H9 (cell line): ENCODE data around the gene ZNF783. TPM values are rescaled to one million over a fixed set of nuclear protein-coding genes. Genes with fewer than 3 reads are reported as not detected.

Experiments
- DNase-seq: peaks from one replicate; pipeline ENCODE4 v3.0.0-alpha.2; 2017
- H2AFZ ChIP-seq: one replicate; pipeline ENCODE4 v1.6.1; 2013; ENCODE audit warnings: mild to moderate bottlenecking, low read length, control low read depth, moderate library complexity
- H2AK5ac ChIP-seq: 2 replicates; pipeline ENCODE4 v1.6.1; 2013; ENCODE audit warnings: low read length, control low read depth, mixed read lengths; ENCODE audit not compliant: insufficient read length
- H2BK120ac ChIP-seq: one replicate; pipeline ENCODE4 v1.6.1; 2013; ENCODE audit warnings: low read depth, mild to moderate bottlenecking, low read length, control low read depth, inconsistent platforms; ENCODE audit not compliant: poor library complexity, severe bottlenecking
- H2BK12ac ChIP-seq: 2 replicates; pipeline ENCODE4 v1.6.1; 2013; ENCODE audit warnings: low read length, control low read depth, mixed read lengths, low read depth; ENCODE audit not compliant: insufficient read length
- H2BK15ac ChIP-seq: 2 replicates; pipeline ENCODE4 v1.6.1; 2013; ENCODE audit warnings: low read depth, low read length, control low read depth
- H2BK20ac ChIP-seq: one replicate; pipeline ENCODE4 v1.6.1; 2013; ENCODE audit warnings: low read depth, mild to moderate bottlenecking, low read length, control low read depth, inconsistent platforms; ENCODE audit not compliant: poor library complexity, severe bottlenecking
- H2BK5ac ChIP-seq: 2 replicates; pipeline ENCODE4 v1.6.1; 2013; ENCODE audit warnings: low read length, control low read depth, mixed read lengths; ENCODE audit not compliant: insufficient read length
- H3K14ac ChIP-seq: 2 replicates; pipeline ENCODE4 v1.6.1; 2013; ENCODE audit warnings: low read length, control low read depth; ENCODE audit not compliant: insufficient read depth
- H3K18ac ChIP-seq: 2 replicates; pipeline ENCODE4 v1.6.1; 2013; ENCODE audit warnings: low read depth, mild to moderate bottlenecking, mixed read lengths, low read length, control low read depth; ENCODE audit not compliant: insufficient read length
- H3K23ac ChIP-seq: 2 replicates; pipeline ENCODE4 v1.6.1; 2013; ENCODE audit warnings: low read length, control low read depth, mixed read lengths, low read depth; ENCODE audit not compliant: insufficient read length
- H3K23me2 ChIP-seq: 2 replicates; pipeline ENCODE4 v1.6.1; 2013; ENCODE audit warnings: low read depth, mild to moderate bottlenecking, mixed read lengths, low read length, control low read depth; ENCODE audit not compliant: insufficient read length, poor library complexity, severe bottlenecking
- H3K27ac ChIP-seq: 2 replicates; pipeline ENCODE4 v1.5.1; 2013; ENCODE audit warnings: low read length, control low read depth, mixed read lengths, low read depth; ENCODE audit not compliant: insufficient read length
- H3K27me3 ChIP-seq: 2 replicates; pipeline ENCODE4 v1.6.1; 2013; ENCODE audit warnings: low read length, control low read depth, inconsistent platforms; ENCODE audit not compliant: insufficient read depth
- H3K4ac ChIP-seq: 2 replicates; pipeline ENCODE4 v1.6.1; 2013; ENCODE audit warnings: low read depth, mild to moderate bottlenecking, control low read depth, inconsistent platforms, low read length, moderate library complexity
- H3K4me1 ChIP-seq: 2 replicates; pipeline ENCODE4 v1.6.1; 2013; ENCODE audit warnings: low read length, control low read depth, inconsistent platforms; ENCODE audit not compliant: insufficient read depth
- H3K4me2 ChIP-seq: 2 replicates; pipeline ENCODE4 v1.6.1; 2013; ENCODE audit warnings: low read length, control low read depth, mixed read lengths; ENCODE audit not compliant: insufficient read length, insufficient read depth
- H3K56ac ChIP-seq: 2 replicates; pipeline ENCODE4 v1.6.1; 2013; ENCODE audit warnings: low read depth, mild to moderate bottlenecking, mixed read lengths, low read length, control low read depth; ENCODE audit not compliant: insufficient read length
- H3K79me1 ChIP-seq: 2 replicates; pipeline ENCODE4 v1.6.1; 2013; ENCODE audit warnings: low read depth, mild to moderate bottlenecking, moderate library complexity, low read length, control low read depth, inconsistent platforms; ENCODE audit not compliant: insufficient read depth, poor library complexity, severe bottlenecking
- H3K79me2 ChIP-seq: 2 replicates; pipeline ENCODE4 v1.6.1; 2013; ENCODE audit warnings: low read length, control low read depth, inconsistent platforms; ENCODE audit not compliant: insufficient read depth
- H3K9ac ChIP-seq: 2 replicates; pipeline ENCODE4 v1.6.1; 2013; ENCODE audit warnings: low read length, control low read depth, mixed read lengths; ENCODE audit not compliant: insufficient read length; ENCODE audit errors: extremely low read depth
- H3K9me3 ChIP-seq: one replicate; pipeline ENCODE4 v1.6.1; 2013; ENCODE audit warnings: low read depth, low read length, inconsistent platforms; ENCODE audit not compliant: control insufficient read depth
- H3T11ph ChIP-seq: one replicate; pipeline ENCODE4 v1.6.1; 2013; ENCODE audit warnings: mild to moderate bottlenecking, low read length, control low read depth, inconsistent platforms
- H4K20me1 ChIP-seq: one replicate; pipeline ENCODE4 v1.6.1; 2013; ENCODE audit not compliant: control insufficient read depth, insufficient read length, insufficient read depth
- H4K5ac ChIP-seq: 2 replicates; pipeline ENCODE4 v1.6.1; 2013; ENCODE audit warnings: low read depth, mild to moderate bottlenecking, mixed read lengths, low read length, control low read depth; ENCODE audit not compliant: insufficient read length
- H4K8ac ChIP-seq: replicated peaks from 2 replicates; pipeline ENCODE4 v1.6.1; 2013; ENCODE audit warnings: low read length, control low read depth, mixed read lengths, low read depth; ENCODE audit not compliant: insufficient read length
- H4K91ac ChIP-seq: 2 replicates; pipeline ENCODE4 v1.6.1; 2013; ENCODE audit warnings: low read depth, mild to moderate bottlenecking, moderate library complexity, mixed read lengths, low read length, control low read depth; ENCODE audit not compliant: insufficient read length
- H3K27ac Mint-ChIP-seq, 3 experiments: 2 replicates in 2 of 3; 3 replicates in 1 of 3; pipeline ENCODE4 v1.8.0; 2020 to 2021; ENCODE audit warnings: mixed read lengths in 3 of 3, mild to moderate bottlenecking in 1 of 3, moderate library complexity in 1 of 3
- H3K27me3 Mint-ChIP-seq: 2 replicates; pipeline ENCODE4 v1.8.0; 2021; ENCODE audit warnings: low read depth, mild to moderate bottlenecking, moderate library complexity, mixed read lengths
- H3K36me3 Mint-ChIP-seq, 3 experiments: 2 replicates in 2 of 3; 3 replicates in 1 of 3; pipeline ENCODE4 v1.8.0; 2020 to 2021; ENCODE audit warnings: low read depth in 3 of 3, mixed read lengths in 3 of 3; ENCODE audit not compliant: insufficient read depth in 1 of 3
- H3K4me1 Mint-ChIP-seq, 2 experiments: 2 replicates each; pipeline ENCODE4 v1.8.0; 2020; ENCODE audit warnings: mixed read lengths in 2 of 2
- H3K4me3 Mint-ChIP-seq, 2 experiments: 2 replicates in 1 of 2; 3 replicates in 1 of 2; pipeline ENCODE4 v1.8.0; 2020 to 2021; ENCODE audit warnings: mild to moderate bottlenecking in 2 of 2, mixed read lengths in 2 of 2, moderate library complexity in 1 of 2
- H3K9me3 Mint-ChIP-seq, 2 experiments: 2 replicates in 1 of 2; 3 replicates in 1 of 2; pipeline ENCODE4 v1.8.0; 2020; ENCODE audit warnings: mild to moderate bottlenecking in 2 of 2, mixed read lengths in 2 of 2, moderate library complexity in 1 of 2
- WGBS: extraction: QIAGEN DNeasy Blood & Tissue Kit; methylation state at CpG from one replicate; pipeline ENCODE4 v1.1.7; 2013; ENCODE audit warnings: missing lambda C conversion rate, low lambda C conversion rate, mixed read lengths; ENCODE audit not compliant: insufficient read length; ENCODE audit errors: extremely low coverage; 5-methylcytosine and 5-hydroxymethylcytosine counted together
- total RNA-seq: library from RNA; stranded (reverse); gene quantifications from 2 replicates; pipeline ENCODE4 v1.2.1, GENCODE V29; 2021
- TF ChIP-seq, protein P1 (sequence below): fragments of 200-600 bp; sonication (generic); conservative IDR thresholded peaks from 3 replicates; pipeline ENCODE4 v1.8.0; 2021; ENCODE audit warnings: antibody characterized with exemption, mild to moderate bottlenecking

The ZNF783 gene
- total RNA-seq, 1 experiment from 2014 or later, result 13.6 TPM

DNA sequence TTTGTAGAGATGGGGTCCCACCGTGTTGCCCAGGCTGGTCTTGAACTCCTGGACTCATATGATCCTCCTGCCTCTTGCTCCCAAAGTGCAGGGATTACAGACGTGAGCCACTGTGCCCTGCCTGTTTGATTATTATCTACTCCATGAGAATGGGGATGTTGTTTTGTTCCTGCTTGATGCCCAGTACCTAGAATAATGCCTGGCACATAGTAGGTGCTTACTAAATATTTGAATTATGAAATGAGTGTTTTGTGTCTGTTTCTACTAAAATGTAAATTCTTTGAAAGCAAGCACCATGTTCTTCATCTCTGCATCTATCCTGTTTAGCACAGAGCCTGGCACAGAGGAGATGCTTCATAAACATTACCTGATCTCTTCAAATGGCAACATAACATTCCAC, 40.9 kb downstream of the ZNF783 start:
- Histone ChIP-seq H2BK120ac (no peak overlapping the region), H3K18ac (no peak overlapping the region), H2BK15ac (no peak overlapping the region), H3K4me1 (peaks cover 3% of the 10 kb centered on the region; the same call in 1 of the 2 replicates), H3K9ac (no peak overlapping the region), H3K56ac (no peak overlapping the region), H3K23ac (no peak overlapping the region), H4K91ac (no peak overlapping the region), H2AK5ac (no peak overlapping the region), H3K79me1 (no peaks in the 10 kb centered on the region), H2BK20ac (no peak overlapping the region), H3K4ac (no peak overlapping the region), H4K20me1 (no peaks in the 10 kb centered on the region), H3K4me2 (no peak overlapping the region), H3T11ph (no peak overlapping the region), H4K5ac (no peak overlapping the region), H3K14ac (no peak overlapping the region), H3K27me3 (no peaks in the 10 kb centered on the region), H3K9me3 (peaks cover 11% of the 10 kb centered on the region), H4K8ac (no peak overlapping the region), H2BK5ac (no peak overlapping the region), H2BK12ac (no peak overlapping the region), H2AFZ (no peak overlapping the region), H3K27ac (no peak overlapping the region), H3K79me2 (no peaks in the 10 kb centered on the region), H3K23me2 (no peaks in the 10 kb centered on the region)
- WGBS, result no CpG with 5 or more reads among the region's 2 CpGs
- no peak for DNase-seq
- Mint-ChIP-seq H3K9me3 (peaks cover 6 to 11% of the 10 kb centered on the region in 2 experiments; a peak in 4 of 5 replicates), H3K36me3 (no peaks in the 10 kb centered on the region; a peak in 2 of 7 replicates), H3K4me1 (peaks cover 11 to 12% of the 10 kb centered on the region in 2 experiments), H3K4me3 (no peak overlapping the region), H3K27me3 (peaks cover 6% of the 10 kb centered on the region), H3K27ac (no peak overlapping the region; a peak in 1 of 7 replicates)
- TF ChIP-seq, protein P1, sequence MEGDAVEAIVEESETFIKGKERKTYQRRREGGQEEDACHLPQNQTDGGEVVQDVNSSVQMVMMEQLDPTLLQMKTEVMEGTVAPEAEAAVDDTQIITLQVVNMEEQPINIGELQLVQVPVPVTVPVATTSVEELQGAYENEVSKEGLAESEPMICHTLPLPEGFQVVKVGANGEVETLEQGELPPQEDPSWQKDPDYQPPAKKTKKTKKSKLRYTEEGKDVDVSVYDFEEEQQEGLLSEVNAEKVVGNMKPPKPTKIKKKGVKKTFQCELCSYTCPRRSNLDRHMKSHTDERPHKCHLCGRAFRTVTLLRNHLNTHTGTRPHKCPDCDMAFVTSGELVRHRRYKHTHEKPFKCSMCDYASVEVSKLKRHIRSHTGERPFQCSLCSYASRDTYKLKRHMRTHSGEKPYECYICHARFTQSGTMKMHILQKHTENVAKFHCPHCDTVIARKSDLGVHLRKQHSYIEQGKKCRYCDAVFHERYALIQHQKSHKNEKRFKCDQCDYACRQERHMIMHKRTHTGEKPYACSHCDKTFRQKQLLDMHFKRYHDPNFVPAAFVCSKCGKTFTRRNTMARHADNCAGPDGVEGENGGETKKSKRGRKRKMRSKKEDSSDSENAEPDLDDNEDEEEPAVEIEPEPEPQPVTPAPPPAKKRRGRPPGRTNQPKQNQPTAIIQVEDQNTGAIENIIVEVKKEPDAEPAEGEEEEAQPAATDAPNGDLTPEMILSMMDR, result no peak
